Loucy (cell line): ENCODE results near the gene TMCO6.

Experiments
- CTCF ChIP-seq: fragments of 200-600 bp; sonication (generic); conservative IDR thresholded peaks from 2 replicates; pipeline ENCODE4 v1.5.1; 2014; ENCODE audit warnings: mild to moderate bottlenecking, antibody characterized with exemption, low read length
- EZH2phosphoT487 ChIP-seq: fragments of 200-600 bp; IDR thresholded peaks from 2 replicates; pipeline ENCODE4 v1.6.1; 2018; ENCODE audit warnings: antibody characterized with exemption, mild to moderate bottlenecking, moderate library complexity, borderline replicate concordance

- no peak for TF ChIP-seq CTCF
- TF ChIP-seq EZH2phosphoT487, result no peak
Measured at GRCh38 chr5:140671472-140672125, 32.3 kb downstream of the TMCO6 start.
